Right lobe of liver (tissue), 6 donors: ENCODE measurements around the gene SLC44A4. TPM values are rescaled to one million over a fixed set of nuclear protein-coding genes. Genes with fewer than 3 reads are reported as not detected.

Source experiments
- ATAC-seq, 4 donors: fragments of 200-7000 bp; cut with Tn5 transposase; one replicate each; pipeline ENCODE4 v1.9.1; 2020; ENCODE audit warnings: mild to moderate bottlenecking in 4 of 4, moderate library complexity in 4 of 4
- DNase-seq, 3 donors: peaks; one replicate each; pipeline ENCODE4 v3.0.0-alpha.2; 2020
- H3K27ac ChIP-seq, 3 donors: fragments of 200-600 bp; one replicate each; pipeline ENCODE4 v1.8.0; 2022
- H3K27me3 ChIP-seq, 2 donors: fragments of 200-600 bp; one replicate each; pipeline ENCODE4 v1.8.0; 2022
- H3K36me3 ChIP-seq, 4 donors: fragments of 200-600 bp; sonication (generic) in 1 of 4; one replicate each; pipeline versions ENCODE4 v1.5.1 to v1.8.0; 2017 to 2022; ENCODE audit warnings: control low read depth in 1 of 4
- H3K4me1 ChIP-seq, 4 donors: fragments of 200-600 bp; sonication (generic) in 1 of 4; one replicate each; pipeline versions ENCODE4 v1.5.1 to v1.8.0; 2017 to 2022; ENCODE audit warnings: control low read depth in 1 of 4
- H3K4me3 ChIP-seq, 3 donors: fragments of 200-600 bp; one replicate each; pipeline ENCODE4 v1.8.0; 2022
- H3K9me3 ChIP-seq, 4 donors: fragments of 200-600 bp; sonication (generic) in 1 of 4; one replicate each; pipeline versions ENCODE4 v1.5.1 to v1.8.0; 2017 to 2022; ENCODE audit warnings: control low read depth in 1 of 4
- CTCF ChIP-seq, 4 donors: fragments of 200-600 bp in 3 of 4; fragments of 450-650 bp in 1 of 4; IDR thresholded peaks; one replicate each; pipeline versions ENCODE4 v1.5.1 to v1.8.0; 2016 to 2022; ENCODE audit warnings: antibody characterized with exemption in 4 of 4, mild to moderate bottlenecking in 2 of 4
- POLR2A ChIP-seq: fragments of 450-650 bp; IDR thresholded peaks from one replicate; pipeline ENCODE4 v1.6.1; 2017; ENCODE audit warnings: antibody characterized with exemption, mild to moderate bottlenecking
- WGBS: methylation state at CpG from one replicate; pipeline ENCODE4 v1.1.6; 2018; ENCODE audit warnings: low coverage, low lambda C conversion rate; ENCODE audit not compliant: insufficient coverage; ENCODE audit errors: missing lambda C conversion rate; 5-methylcytosine and 5-hydroxymethylcytosine counted together
- intact Hi-C, 2 donors: fragments of 100-400 bp; cut with DNase I; formaldehyde crosslinking; loops; one replicate each; pipeline versions ENCODE4 v1.11.2 to v1.14.1; 2022
- total RNA-seq, 6 experiments: library from RNA; depleted of rRNA in 2 of 6; stranded (reverse); fragments of >200 nt in 2 of 6; fragmentation: NEBNext Ultra II Directional in 3 of 6; extraction: Animal tissue kit (Norgen Biotek cat#: 25700) in 3 of 6; gene quantifications; one replicate each; pipeline versions ENCODE4 v1.1.0 to v1.2.4, GENCODE V29; 2016 to 2023
- donor health status: DM: no; HTN: yes; CAD: no.
- donor health status: DM: no; HTN: no; CAD: no.
- donor health status: DM: no; HTN: no; CAD: no.
- donor health status: DM: no; HTN: yes; CAD: no.
- donor health status: DM: no; HTN: yes; CAD: no.

Gene SLC44A4
- total RNA-seq, 6 experiments from 2014 or later: 0.09 to 0.25 TPM; not detected in 4

GRCh38 chr6:31899215-31899614, 20.4 kb upstream of the SLC44A4 start:
- TF ChIP-seq POLR2A (no peak), CTCF (IDR thresholded peaks at IDR 0.05) (no peak)
- H3K27ac ChIP-seq: no peak overlapping the region
- DNase-seq: no peak
- peaks cover 0 to 19% (median 0%) of the 10 kb centered on the region in 4 donors for H3K4me1 ChIP-seq
- intact Hi-C loops: no loop called here
- H3K4me3 ChIP-seq: no peak overlapping the region
- no peaks in the 10 kb centered on the region for H3K27me3 ChIP-seq
- peaks cover 0 to 8% (median 0%) of the 10 kb centered on the region in 4 donors for H3K36me3 ChIP-seq
- WGBS: 62% methylated on average over 5 of the region's 5 CpGs
- H3K9me3 ChIP-seq: no peaks in the 10 kb centered on the region
- no peak for ATAC-seq

GRCh38 chr6:31898383-31899011, 19.7 kb upstream of the SLC44A4 start:
- Histone ChIP-seq H3K36me3 (peaks cover 0 to 15% (median 0%) of the 10 kb centered on the region in 4 donors), H3K4me3 (peak overlapping the region; percentile 75 to 97 (median 79)), H3K27me3 (no peaks in the 10 kb centered on the region), H3K9me3 (no peaks in the 10 kb centered on the region), H3K4me1 (peaks cover 0 to 19% (median 0%) of the 10 kb centered on the region in 4 donors), H3K27ac (peak overlapping the region; percentile 72 to 78 (median 76))
- TF ChIP-seq POLR2A: no peak
- TF ChIP-seq CTCF (IDR thresholded peaks at IDR 0.05): no peak
- DNase-seq (peak in 1 of 3 donors; percentile 45), ATAC-seq (peak; percentile 37 to 47 (median 40))
- intact Hi-C loops: no loop called here
- WGBS: 17% methylated on average over 8 of the region's 8 CpGs

DNA sequence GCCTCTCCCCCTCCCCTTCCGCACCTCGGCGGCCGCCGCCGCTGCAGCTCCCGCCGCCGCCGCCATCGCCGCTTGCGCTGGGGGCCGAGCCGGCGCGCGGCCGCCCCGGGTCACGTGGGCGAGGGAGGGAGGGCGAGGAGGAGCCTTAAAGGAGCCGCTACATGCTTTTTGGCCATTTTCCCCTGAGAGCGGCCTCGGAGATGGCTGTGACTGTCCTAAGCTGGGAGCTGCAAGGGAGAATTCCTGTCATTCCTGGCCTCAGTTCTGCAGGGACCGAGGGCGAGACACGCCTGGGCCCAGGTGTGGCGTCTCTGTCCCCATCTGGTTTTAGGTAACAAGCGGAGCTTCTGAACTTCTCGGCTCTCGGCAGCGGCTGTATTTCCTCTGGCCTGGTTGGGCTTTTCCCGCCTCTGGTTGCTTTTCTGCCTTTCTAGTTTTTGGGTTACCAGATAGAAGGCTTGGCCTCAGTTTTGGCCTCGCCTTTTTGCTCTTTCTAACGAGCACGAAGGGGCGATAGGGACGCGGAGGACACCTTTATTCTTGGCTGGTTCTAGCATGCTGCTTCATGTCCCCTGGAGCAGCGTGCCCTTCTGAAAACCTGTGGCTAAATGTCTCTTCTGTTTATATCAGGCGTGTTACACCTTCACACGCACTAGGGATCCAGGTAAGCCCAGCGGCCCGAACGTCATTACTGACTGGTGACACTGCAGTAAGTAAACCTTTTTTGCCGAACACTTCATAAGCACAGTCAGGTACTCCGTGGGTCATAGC, 19.0 kb upstream of the SLC44A4 start, which contains the start of gene EHMT2:
Gene EHMT2, minus strand, starts transcription at position 87 of the 771 bp plus-strand sequence. Its CDS starts 21 bp downstream, at position 66.
- ATAC-seq (peak; percentile 64 to 67 (median 66)), DNase-seq (peak; percentile 88 to 90 (median 89))
- Histone ChIP-seq H3K27me3 (no peaks in the 10 kb centered on the region), H3K27ac (peak within 1 kb of the TSS; percentile 72 to 78 (median 76)), H3K9me3 (no peaks in the 10 kb centered on the region), H3K4me3 (peak within 1 kb of the TSS; percentile 75 to 97 (median 79)), H3K4me1 (peaks cover 0 to 16% (median 0%) of the 10 kb centered on the region in 4 donors), H3K36me3 (peaks cover 0 to 22% (median 1%) of the 10 kb centered on the region in 4 donors)
- TF ChIP-seq POLR2A (peak; percentile 34), CTCF (IDR thresholded peaks at IDR 0.05) (peak in 1 of 4 donors; percentile 34)
- 0% methylated on average over 24 of the region's 49 CpGs for WGBS
- intact Hi-C loops: no loop called here

DNA sequence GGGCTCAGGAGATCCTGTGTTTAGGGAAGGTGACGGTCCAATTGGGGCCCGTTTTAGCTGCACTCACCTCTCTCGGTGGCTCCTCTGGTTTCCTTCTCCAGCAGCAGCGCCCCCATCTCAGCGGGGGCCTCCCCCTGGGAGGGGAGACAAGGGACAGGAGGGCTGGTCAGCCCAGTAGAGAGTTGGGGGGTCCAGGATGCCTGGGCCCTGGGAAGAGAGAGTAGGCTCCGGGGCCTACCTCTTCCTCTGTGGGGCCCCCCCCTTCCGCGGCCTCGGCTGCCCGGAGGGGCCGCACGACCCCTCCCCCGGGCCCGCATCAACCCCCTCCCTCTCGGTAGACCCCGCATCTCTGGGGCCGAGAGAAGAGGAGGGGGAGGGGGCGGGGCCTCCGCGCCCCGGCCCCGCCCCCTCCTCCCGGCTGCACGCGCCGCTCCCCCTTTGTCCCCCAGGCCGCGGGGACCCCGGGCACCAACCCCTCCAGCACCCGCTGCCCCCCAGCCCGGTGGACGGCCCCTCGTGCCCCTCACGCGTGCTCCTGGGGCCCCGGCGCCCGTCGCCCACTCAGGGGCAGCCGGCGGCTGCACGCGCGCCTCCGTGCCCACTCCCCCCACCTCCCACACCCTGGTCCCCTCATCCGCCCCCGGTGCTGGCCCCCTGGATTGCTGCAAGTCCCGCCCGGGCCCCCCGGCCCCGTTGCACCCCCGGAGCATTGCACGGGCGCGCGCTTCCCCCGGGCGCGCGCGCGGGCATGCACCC, 18.2 kb upstream of the SLC44A4 start:
- H3K36me3 ChIP-seq: peaks cover 0 to 29% (median 1%) of the 10 kb centered on the region in 4 donors
- H3K27ac ChIP-seq: peak overlapping the region in 2 of 3 donors; percentile 51 to 78
- intact Hi-C loops: no loop called here
- no peak for TF ChIP-seq POLR2A
- 9% methylated on average over 5 of the region's 62 CpGs for WGBS
- H3K4me1 ChIP-seq: peaks cover 0 to 15% (median 0%) of the 10 kb centered on the region in 4 donors
- peak in 2 of 3 donors; percentile 44 to 68 for DNase-seq
- no peaks in the 10 kb centered on the region for H3K9me3 ChIP-seq
- ATAC-seq: no peak
- H3K4me3 ChIP-seq: peak overlapping the region; percentile 75 to 97 (median 79)
- no peaks in the 10 kb centered on the region for H3K27me3 ChIP-seq
